HG02852 (cell line): ENCODE results near the gene OR1L6.

Source experiments
- ATAC-seq: cut with Tn5 transposase; IDR thresholded peaks from one replicate; pipeline ENCODE4 v1.9.1; 2021; ENCODE audit warnings: mild to moderate bottlenecking, moderate library complexity; ENCODE audit not compliant: unreplicated experiment

OR1L6 gene, protein sequence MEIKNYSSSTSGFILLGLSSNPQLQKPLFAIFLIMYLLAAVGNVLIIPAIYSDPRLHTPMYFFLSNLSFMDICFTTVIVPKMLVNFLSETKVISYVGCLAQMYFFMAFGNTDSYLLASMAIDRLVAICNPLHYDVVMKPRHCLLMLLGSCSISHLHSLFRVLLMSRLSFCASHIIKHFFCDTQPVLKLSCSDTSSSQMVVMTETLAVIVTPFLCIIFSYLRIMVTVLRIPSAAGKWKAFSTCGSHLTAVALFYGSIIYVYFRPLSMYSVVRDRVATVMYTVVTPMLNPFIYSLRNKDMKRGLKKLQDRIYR

DNA sequence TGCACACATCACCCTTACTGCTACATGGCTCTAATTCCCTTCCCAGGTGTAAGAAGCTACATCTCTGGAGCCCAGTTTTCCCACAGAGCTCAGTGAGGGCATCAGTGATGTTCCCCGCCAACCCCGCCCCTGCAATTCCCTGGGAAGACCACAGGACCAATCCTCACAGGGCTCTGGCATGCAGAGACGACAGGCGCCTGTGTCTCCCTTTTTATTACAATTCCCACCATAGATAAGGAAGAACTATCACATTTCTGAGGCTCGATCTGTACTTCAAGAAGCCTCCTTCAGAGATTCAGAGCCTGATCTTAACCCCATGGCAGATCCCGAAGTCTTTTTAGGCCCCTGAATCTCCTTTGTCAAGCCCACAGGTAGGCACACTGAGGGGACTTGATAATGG is at the start of gene OR1L6:
TSS of gene OR1L6 (plus strand) at position 301 of the 400 bp plus-strand sequence. CDS start 7,545 bp downstream, outside the sequence.
- no peak for ATAC-seq

DNA sequence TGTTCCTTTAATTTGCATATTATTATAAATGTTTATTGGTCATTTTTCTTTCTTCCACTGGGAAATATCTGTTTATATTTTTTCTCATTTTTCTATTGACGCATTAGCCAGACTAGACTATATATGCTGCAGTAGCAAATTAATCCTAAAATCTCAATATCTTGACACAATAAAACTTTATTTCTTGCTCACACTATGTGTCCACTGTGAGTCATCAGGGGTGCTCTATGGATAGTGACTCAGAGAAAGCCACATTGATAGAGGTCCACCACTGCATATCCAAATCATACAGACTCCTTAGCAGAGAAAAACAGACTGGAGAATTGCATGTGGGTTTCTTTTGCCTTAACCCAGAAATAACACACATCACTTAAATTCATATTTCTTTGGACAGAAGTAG is 46.4 kb upstream of the OR1L6 start:
- ATAC-seq: no peak

GRCh38 chr9:122718038-122718437 is 24.1 kb upstream of the OR1L6 start:
- no peak for ATAC-seq

DNA sequence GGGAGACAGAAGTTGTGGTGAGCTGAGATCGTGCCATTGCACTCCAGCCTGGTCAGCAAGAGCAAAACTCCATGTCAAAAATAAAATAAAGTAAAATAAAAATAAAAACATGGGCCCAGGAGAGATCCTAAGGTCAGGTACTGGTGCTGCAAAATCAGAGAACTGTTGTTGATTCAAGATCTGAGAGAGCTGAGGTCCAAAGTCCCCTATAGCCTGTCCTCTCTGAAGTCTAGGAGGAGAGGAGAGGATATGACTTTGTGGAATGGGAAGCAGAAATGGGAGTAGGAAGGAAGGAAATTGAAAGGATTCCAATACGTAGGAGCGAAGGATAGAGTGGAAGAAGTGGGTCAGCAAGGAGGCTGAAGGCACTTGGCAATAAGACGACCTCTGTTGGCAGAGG is 22.9 kb upstream of the OR1L6 start:
- ATAC-seq: no peak

- no peak for ATAC-seq
Measured at GRCh38 chr9:122723690-122724089, 18.4 kb upstream of the OR1L6 start, which contains the start of gene OR1L4. TSS of gene OR1L4 (plus strand) at chr9:122723990. CDS start at chr9:122723990, 0 bp downstream.

- ATAC-seq: no peak
Measured at GRCh38 chr9:122754825-122755224, 12.7 kb downstream of the OR1L6 start.

- ATAC-seq: no peak
Measured at GRCh38 chr9:122767817-122768216, 25.7 kb downstream of the OR1L6 start.

DNA sequence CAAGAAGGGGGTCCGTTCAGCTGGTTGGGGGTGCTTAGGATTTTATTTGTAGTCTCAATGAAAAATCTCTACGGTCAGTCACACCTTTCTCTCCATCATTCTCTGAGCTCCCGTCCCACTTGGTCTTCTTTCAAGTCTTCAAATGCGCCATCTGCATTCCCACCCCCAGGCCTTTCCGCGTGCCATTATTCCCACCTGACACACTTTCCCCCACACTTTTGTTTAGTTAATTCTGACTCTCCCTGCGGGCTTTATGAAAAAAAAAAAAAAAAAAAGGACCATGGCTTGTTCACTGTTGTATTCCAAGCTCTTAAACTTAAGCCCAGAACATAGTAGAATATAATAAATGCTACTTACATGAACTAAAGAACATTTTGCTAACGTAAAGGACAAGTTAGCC is 34.9 kb downstream of the OR1L6 start:
- no peak for ATAC-seq

DNA sequence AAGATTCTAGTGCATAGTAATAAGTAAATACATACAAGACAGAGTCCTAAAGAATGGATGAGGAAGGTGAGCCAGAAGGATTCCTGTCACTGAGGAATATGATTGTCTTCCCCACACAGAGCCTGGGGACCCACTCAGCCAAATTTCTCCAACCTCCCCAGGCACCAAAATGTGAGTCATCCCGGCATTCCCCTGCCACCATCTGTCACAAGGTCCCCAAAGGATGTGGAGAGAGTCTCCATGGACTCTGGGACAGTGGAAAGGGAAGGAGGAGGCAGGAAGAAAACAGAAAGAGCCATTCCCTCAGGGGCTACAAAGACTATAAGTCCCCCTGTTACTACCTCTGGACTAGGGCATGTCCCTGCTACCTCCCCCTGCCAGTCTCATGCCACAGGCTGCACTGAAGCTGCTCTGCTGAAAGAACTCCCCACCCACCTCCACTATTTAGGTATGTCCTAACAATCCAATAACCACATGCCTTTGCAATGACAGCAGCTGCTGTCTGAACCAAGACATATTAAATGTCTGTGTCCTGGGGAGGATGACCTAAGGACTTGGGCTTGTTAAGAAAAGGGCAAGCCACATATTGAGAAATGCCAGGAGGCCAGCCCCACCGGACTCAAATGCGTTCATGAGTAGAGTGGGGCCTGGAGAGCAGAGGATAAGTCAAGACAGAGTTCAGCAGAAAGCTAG is 36.0 kb downstream of the OR1L6 start:
- ATAC-seq: no peak

- ATAC-seq: no peak
Measured at GRCh38 chr9:122779181-122779580, 37.1 kb downstream of the OR1L6 start.

DNA sequence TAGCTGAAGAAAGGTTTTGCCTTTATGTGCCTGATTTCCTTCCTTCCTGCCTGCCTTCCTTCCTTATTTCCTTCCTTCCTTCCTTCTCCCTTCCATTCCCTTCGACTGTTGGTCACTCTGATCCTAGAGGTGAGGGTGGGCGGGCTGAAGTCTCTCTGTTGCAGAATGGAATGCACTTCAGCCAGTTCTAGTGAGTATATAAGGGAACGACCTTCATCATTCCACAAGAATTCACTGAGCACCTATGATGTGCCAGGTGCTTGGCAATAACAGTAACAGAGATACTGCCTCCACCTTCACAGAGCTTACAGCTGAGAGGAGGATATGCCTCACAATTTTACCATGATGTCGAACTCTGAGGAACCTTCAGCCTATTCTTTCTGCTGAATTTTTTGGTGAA is 37.9 kb downstream of the OR1L6 start:
- no peak for ATAC-seq

GRCh38 chr9:122781671-122782070 is 39.6 kb downstream of the OR1L6 start:
- ATAC-seq: no peak

GRCh38 chr9:122785269-122785668 is 43.2 kb downstream of the OR1L6 start:
- ATAC-seq: no peak

DNA sequence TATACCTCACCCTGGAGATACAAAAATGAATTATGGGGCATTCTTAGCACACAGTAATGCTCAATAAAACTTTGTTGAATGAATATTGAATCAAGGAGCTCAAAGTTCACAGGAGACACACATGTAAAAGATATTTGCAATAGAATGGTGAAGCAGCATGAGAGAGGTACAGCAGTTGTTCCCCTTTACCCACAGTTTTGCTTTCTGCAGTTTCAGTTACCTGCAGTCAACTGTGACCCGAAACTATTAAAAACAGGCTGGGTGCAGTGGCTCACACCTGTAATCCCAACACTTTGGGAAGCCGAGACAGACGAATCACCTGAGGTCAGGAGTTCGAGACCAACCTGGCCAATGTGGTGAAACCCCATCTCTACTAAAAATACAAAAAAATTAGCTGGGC is 44.2 kb downstream of the OR1L6 start:
- no peak for ATAC-seq

DNA sequence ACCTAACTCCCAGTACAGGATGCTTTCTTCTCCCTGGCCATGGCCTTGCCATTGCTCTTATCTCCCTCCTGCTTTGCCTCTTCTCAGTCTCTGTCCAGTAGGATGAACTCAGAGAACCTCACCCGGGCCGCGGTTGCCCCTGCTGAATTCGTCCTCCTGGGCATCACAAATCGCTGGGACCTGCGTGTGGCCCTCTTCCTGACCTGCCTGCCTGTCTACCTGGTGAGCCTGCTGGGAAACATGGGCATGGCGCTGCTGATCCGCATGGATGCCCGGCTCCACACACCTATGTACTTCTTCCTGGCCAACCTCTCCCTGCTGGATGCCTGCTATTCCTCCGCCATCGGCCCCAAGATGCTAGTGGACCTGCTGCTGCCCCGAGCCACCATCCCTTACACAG is 46.7 kb downstream of the OR1L6 start, which contains the start of gene OR5C1:
TSS of gene OR5C1 (plus strand) at position 103 of the 400 bp plus-strand sequence. CDS start at position 103, 0 bp downstream.
- ATAC-seq: no peak

GRCh38 chr9:122789256-122790046 is 47.3 kb downstream of the OR1L6 start:
- ATAC-seq: no peak

- ATAC-seq: no peak
Measured at GRCh38 chr9:122791872-122792669, 50.0 kb downstream of the OR1L6 start.

- no peak for ATAC-seq
Measured at GRCh38 chr9:122797316-122798063, 55.4 kb downstream of the OR1L6 start.
